ENCODE measurements around the gene SYNJ2.
"Not testable (repeated sequence)": the region's sequence is repeated elsewhere in the genome, so short reads cannot be mapped to it uniquely, and the experiment has no call there.

Gene SYNJ2

DNA sequence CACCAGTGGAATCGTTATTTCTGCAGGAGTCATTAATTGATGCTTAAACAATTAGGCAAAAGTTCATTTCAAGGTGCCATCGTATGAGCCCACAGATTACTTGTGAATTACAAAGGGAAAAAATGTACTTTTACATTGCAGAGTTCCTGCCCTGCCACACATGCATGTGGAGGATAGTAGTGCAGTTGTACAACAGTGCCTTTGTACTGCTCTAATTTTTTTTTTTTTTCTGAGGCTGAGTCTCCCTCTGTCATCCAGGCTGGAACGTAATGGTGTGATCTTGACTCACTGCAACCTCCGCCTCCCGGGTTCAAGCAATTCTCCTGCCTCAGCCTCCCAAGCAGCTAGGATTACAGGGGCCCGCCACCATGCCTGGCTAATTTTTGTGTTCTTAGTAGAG is 26.0 kb upstream of the SYNJ2 start:
- no peak for DNase-seq

DNA sequence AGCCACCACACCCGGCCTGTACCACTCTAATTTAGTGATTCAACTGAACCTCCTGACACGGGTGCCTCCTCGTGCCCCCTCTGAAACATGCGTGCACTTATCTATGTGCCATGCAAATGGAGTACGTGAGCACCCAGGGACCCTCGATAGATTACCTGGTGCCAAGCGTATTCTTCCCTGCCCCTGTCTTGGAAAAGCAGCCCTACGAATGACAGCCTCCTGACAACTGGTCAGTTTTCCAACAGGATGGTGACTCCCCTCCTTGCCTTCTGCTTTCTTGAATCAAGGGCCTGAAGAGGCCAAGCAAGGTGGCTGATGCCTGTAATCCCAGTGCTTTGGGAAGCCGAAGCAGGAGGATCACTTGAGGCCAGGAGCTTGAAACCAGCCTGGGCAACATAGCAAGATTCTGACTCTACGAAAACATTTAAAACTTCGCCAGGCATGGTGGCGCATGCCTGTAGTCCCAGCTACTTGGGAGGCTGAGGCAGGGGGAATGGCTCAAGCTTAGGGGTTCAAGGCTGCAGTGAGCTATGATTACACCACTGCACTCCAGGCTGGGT is 25.4 kb upstream of the SYNJ2 start:
- DNase-seq = no peak

DNA sequence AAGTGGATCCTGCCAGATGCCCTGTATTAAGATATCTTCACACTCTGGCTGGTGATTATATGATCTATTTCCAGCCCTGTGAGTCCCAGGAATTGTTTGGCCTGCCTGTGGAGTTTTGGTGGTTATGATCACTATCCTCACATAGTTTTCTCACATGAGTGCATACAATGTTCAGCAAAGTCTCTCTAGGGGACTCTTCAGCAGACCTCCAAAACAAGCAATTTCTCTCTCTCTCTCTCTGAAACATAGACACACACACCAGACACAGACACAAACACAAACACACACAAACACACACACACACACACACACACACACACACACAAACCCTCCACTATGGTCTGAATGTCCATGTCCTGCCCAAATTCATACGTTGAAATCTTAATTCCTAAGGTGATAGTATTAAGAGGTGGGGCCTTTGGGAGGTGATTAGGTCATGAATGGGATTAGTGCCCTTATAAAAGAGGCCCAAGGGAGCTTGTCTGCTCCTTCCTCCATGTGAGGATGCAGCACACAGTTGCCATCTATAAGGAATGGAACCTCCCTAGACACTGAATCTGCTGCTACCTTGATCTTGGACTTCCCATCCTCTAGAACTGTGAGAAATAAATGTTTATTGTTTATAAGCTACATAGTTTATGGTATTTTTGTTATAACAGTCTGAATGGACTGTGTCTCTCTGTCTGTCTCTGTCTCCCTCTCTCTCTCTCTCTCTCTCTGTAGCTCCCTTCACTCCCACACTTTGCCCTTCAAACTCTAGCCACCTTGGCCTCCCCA is 22.0 kb upstream of the SYNJ2 start:
- DNase-seq = no peak

DNA sequence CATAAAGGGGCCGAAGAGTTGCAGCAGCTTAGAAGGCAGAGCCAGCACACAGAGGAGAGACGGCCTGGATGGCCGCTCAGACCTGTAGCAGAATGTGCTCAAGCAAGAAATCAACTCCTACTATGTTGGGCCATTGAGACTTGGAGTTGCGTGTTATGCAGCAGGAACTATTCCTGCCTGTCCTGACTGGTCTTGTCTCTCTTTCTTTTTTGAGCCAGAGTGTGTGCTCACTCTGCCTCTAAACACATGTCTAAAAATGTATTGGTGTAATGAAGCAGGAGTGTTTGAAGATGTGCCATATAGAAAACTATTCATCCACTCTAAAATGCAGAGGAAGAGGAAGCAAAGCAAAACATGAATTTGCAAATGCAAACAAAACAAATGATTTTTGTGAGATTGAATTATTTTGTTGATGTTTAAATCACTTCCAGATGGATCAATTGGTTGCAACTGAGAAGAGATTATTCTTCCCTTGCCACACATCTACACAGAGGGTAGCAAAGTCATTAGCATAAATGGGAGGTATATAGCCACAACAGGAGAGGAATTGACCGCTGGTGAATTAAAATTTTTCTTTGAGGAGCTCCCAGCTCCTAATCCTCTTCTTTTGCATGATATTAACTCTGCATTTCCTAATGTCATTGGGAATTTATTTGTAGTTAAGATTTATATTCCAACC is 20.4 kb upstream of the SYNJ2 start:
- DNase-seq = no peak

DNA sequence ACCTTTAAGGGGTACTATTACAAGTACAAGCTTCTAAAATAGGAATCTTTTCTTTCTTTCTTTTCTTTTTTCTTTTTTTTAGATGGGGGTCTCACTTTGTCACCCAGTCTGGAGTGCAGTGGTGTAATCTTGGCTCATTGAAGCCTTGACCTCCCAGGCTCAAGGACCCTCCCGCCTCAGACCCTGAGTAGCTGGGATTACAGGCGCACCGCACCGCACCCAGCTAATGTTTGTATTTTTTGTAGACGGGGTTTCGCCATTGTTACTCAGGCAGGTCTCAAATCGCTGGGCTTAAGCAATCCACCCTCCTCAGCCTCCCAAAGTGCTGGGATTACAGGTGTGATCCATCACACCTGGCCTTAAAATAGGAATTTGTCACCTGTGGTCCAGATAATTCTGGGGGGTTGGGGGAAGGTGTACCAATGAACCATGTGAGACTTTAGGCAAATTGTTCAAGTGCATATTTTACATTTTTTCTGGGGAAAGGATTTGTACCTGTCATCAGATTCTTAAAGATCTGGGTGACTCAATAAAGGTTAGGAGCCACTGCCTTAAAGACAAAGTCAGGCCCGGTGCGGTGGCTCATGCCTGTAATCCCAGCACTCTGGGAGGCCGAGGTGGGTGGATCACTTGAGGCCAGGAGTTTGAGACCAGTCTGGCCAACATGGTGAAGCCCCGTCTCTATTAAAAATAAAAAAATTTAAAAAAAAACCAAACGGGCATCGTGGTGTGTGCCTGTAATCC is 19.7 kb upstream of the SYNJ2 start:
- DNase-seq = no peak

DNA sequence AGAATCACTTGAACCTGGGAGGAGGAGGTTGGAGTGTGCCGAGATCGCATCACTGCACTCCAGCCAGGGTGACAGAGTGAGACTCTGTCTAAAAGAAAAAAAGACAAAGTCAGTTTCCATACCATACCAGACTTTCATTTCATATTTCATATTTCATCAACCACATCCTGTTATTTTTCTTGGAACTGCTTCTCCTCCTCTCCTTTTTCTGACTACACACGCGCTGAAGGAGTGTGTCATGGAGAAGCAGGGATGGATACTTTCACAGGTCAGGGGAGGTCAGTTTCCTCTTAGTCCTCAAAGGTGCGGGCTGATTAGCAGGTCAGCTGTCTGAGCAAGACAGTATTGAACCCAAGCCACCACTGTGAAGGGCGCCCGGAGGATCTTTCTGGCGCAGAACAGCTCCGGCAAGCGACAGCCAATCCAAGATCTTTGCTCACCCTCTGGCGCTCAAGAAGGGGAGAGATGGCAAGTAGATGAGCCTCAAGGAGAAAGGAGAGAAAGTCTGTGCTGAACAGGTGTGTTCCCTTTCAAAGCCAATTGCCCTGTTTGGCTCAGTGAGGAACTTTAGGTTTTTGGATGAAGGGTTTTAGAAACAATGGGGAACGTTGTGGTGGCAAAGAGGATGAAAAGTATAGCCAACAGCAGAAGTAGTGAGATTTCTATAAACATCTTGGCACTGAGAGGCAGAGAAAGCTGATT is 18.9 kb upstream of the SYNJ2 start:
- DNase-seq = no peak

DNA sequence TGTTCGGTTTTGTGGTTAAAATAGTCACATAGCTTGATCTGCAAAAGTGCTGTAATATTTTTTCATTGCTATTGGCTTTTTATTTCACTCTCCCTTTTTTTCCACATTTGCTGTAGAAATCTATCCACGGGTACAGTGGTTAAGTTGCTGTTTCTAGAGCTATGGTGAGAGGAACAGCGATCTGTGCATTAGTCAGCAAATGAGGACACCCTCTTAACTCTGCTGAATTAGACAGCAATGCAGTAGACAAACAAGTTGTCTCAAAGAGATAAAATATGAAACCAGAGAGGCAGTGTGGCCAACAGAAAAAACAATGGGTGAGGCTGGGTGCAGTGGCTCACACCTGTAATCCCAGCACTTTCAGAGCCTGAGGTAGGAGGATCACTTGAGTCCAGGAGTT is 17.6 kb upstream of the SYNJ2 start:
- DNase-seq = no peak

DNA sequence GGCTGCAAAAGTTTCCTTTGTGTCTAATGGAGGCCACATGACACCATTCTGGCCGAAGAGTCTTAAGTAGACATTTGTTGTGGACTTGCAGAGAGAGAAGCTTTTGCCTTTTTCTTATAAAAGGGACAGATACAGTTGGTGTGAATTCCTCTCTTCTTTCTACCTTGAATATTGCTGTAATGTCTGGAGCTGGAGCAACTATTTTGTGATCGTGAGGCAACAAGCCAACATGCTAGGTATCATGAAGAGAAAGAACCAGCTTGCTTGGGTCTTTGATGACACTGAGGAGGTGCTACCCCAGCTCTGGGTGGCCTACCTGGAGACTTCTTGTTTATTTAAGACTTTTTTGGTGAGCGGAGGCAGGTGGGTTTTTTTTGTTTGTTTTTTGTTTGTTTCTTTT is 16.3 kb upstream of the SYNJ2 start:
- DNase-seq = no peak

DNA sequence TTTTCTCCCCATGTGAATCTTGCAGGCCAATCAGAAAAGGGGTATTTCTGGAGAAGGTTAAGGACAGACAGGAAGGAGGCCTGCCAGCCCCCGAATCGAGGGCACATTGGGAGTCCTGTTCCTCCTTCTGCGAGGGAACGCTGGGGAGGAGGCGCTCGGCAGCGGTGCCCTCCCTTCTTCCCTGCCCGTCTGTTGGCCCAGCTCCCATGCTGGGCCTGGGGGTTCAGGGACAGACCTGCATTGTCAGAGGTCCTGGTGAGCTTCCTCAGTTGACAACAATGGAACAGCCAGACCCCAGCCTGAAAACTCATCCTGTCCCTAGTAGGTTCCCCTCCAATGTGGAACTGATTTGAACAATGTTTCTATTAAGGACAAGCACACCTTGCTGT is 15.1 kb upstream of the SYNJ2 start:
- DNase-seq = no peak

DNA sequence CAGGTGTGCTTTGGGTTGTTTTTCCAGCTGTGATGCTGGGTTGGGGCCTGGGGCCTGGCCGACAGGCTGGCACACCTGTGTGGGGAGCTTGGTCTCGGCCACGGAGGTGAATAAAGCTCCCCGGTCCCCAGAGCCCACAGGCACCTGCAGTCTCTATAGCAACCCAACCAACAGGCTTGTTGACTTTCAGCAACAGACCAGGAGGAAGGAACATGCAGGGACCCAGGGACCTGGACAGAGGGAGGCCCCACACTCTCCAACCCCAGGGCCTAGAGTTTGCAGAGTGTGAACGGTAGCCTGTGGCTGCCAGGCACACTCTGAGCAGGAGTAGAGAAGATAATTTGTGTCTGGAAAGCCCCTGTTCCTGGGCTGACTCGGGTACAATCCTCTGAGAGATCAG is 14.6 kb upstream of the SYNJ2 start:
- DNase-seq = no peak

DNA sequence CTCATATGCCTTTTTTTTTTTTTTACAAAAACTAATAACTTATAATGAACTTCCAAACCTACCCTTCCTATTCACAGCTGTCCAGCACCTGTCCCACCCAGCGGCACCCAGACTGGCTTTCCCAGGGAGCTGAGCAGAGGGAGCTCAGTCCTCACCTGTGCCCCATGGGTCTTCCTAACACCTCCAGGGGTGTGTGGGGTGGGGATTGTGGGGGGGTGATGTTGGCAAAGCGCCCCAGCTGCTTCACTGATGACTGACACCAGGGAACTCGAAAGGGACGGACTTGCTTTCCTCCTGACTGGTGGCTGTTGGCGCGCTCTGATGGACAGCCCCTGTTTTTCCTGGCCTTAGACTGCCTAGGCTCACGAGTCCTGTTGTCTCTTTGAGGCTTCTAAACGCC is 14.2 kb upstream of the SYNJ2 start:
- no peak for DNase-seq

DNA sequence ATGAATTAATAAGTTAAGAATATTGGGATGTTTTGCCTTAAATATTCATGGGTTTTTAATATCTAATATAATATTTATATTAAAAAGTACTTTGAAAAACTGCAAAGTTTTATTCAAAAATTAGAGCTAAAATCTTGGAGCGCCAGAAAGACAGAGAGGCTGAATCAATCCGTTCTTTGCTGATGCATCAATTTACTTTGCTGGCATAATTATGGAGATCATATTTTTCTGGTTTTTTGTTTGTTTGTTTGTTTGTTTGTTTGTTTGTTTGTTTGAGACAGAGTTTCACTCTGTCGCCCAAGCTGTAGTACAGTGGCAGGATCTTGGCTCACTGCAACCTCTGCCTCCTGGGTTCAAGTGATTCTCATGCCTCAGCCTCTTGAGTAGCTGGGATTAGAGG is 9.5 kb upstream of the SYNJ2 start:
- not testable (repeated sequence) for DNase-seq

DNA sequence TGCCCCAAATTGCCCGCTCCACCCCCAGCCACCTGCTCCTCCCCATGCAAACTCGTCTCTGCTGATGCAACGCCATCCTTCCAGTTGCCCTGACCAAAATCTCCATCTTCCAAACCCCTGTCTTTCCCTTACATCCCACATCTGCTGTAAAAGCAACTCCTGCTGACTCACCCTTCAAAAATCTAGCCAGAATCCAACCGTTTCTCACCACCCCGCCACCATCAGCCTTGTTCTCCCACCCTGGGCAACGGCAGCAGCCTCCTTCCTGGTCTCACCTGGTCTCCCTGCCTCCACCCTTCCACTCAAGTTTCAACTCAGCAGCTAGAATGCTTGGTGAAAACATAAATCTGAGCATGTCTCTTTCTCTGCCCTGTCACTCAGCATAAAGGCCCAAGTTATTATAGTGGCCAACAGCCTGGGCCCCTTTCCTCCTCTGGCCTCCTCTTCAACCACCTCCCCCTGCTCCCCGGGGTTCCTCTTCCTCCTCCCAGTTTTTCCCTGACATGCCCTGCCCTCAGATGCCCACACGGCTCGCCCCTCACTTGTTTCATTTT is 7.2 kb upstream of the SYNJ2 start:
- no peak for DNase-seq

DNA sequence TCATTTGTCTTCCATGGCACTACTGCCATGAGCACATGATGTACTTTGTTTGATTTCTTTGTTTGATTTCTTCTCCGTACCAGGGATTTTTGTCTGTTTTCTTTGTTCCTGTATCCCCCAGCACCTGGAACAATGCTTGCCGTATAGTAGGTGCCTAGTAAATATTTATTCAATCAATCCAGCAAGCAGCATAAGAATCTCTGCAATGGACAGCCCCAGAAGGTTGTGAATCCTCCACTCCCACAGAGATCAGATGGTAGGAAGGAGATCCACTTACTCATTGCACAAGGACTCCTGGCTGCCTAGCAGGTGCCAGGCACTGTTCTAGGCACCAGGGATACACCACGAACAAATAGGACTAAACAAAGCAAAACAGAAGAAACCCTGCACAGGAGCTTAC is 6.7 kb upstream of the SYNJ2 start:
- no peak for DNase-seq

DNA sequence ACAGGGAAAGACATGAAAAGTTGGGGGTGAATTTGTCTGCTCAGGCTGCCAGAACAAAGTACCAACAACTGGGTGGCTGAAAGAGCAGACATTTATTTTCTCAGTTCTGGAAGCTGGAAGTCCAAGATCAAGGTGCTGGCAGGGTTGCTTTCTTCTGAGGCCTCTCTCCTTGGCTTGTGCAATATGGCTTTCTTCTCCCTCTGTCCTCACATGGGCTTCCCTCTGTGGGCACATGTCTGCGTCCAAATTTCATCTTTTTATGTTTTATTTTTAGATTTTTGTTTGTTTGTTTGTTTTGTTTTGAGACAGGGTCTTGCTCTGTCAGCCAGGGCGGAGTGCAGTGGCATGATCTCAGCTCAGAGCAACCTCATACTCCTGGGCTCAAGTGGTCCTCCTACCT is 6.2 kb upstream of the SYNJ2 start:
- DNase-seq = no peak

DNA sequence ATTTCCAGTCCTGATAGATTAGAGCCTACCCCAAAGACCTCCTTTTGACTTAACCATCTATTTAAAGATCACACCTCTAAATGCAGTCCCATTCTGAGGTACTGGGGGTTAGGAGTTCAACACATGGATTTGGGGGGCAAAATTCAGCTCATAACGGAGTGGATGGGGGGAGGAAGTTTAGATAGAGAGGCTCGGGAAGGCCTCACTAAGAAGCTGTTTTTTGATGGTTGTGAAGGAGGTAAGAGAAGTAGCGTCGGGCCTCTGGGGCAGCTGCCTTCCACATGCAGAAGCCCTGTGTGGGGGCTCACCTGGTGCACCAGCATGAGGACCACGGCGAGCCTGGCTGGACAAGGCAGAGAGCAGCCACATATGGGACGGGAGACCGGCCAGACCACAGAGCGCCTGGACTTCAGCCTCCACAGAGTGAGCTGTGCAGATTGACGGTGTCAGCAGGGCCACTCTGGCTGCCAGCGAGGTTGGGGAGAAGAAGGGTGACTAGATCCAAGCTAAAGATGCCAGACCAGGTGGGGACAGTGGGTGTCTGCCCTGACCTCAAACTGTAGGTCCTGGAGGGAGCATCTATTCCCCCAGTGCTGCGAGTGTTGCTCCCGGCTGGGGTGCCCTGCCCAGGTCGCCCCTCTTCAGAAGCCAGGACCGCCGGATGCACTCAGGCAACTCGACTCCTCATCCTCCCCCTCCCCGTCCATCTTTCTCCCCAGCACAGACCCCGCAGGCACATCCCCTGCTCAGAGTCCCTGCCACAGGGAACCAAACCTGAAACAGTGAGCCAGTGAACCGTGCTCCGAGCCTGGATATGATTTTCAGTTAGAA is 5.1 kb upstream of the SYNJ2 start:
- no peak for DNase-seq

DNA sequence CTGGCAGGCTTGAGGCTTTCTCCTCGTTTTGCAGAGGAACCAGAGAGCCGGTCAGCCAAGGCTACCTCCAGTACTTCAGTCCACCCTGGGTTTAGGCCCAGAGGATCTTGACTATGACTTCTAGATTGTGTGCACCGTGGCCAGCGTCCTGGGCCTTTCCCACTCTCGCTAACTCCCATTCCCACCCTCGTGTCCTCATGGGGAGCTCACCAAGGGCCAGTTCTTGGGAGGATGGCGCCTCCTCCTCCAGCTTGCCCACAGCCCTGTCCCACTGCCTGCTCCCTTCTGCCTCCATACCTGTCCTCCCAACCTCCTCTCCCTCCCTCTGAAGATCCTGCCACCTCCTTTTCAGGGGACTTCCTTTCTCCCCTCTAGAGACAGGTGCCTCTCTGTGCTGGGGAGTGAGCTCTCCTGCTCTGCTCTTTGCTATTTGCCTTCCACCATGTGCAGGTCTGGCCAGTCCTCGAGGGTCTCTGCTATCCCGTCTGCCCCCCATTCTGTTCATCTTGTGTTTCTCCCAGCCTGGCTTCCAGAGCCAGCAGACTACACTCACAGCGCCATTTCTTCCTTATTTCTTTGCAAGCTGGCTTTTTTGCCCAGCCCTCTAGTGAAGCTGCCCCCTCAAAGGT is 4.4 kb upstream of the SYNJ2 start:
- no peak for DNase-seq

DNA sequence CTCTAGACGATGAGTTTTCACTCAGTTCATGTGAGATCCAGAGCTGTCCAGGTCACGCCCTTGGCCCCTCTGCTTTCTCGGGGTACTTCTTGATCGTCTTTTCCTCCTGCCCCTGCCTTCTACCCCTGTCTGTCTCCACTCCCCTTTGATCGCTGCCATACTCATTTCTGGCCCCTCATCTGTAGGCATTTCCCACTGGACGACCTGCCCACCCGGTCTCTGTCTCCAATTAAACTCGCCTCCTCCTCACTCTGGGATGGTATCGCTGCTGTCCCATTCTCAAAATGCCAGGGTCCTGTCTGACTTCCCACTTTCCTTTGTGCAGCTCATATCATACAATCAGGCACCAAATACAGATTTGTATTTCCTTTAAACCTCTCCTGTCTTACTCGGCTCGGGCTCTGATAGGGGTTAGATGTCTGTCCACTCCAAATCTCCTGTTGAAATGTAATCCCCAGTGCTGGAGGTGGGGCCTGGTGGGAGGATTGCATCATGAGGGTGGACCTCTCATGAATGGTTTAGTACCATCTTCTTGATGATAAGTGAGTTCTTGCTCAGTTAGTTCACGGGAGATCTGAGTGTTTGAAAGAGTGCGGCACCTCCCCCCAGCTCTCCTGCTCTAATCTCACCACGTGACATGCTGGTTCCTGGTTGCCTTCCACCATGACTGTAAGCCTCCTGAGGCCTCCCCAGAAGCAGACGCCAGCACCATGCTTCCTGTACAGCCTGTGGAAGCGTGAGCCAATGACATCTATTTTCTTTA is 3.5 kb upstream of the SYNJ2 start:
- DNase-seq = no peak

DNA sequence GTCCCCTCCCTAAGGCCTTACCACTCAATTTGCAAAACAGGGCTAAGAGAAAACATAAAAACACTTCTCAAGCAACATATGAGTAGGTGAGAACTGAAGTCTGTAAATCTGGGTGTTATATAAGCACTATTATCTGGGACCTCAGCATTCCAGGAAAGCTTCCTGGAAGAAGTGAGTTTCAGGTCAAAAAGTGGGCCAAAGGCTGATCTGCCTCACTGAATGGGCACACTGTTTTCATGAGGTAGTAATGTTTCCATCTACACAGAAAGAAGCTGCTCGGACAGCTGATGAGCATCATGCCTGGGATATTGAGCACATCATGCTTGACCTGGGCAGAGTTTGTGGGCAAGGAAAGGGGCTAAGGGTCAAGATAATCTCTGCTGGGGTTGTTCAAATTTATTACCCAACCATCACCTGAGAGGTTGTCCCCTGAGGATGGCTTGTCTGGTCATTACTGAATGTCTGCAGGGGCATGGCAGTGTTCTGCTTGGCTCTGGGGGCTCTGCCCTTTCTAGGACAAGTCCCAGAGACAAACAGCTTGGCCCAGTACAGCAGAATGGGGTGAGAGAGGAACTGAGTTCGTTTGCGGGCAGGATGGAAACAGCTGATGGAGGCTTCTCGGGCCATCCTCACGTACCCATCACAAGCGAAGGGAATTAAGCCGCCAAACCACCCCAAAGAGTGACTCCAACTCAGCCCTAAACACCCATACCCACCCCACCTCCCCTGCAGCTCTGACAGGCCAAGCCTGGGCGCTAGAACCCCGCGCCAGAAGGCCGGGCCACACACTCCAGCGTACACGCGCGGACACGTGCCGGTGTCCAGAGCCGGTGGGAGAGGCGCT is 1.2 kb upstream of the SYNJ2 start:
- DNase-seq = no peak

DNA sequence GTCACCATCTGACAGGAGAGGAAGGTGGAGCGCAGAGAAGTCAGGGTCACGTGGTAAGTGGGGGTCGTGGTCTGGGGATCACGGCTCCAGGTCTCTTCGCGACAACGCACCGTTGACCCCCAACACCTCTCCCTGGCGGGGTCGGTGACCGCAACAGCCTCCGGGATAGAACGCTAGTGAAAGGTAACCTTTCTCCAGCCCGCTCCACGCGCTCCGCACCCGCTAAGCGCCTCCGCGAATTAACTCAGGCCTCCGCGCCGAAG is 600 bp upstream of the SYNJ2 start:
- DNase-seq = no peak

Measured in NCI-H187 treated with DMSO at 0.1 percent for 48 hours (cell line).